ENCODE results near the gene DYRK1A.

- TF ChIP-seq, protein P1, sequence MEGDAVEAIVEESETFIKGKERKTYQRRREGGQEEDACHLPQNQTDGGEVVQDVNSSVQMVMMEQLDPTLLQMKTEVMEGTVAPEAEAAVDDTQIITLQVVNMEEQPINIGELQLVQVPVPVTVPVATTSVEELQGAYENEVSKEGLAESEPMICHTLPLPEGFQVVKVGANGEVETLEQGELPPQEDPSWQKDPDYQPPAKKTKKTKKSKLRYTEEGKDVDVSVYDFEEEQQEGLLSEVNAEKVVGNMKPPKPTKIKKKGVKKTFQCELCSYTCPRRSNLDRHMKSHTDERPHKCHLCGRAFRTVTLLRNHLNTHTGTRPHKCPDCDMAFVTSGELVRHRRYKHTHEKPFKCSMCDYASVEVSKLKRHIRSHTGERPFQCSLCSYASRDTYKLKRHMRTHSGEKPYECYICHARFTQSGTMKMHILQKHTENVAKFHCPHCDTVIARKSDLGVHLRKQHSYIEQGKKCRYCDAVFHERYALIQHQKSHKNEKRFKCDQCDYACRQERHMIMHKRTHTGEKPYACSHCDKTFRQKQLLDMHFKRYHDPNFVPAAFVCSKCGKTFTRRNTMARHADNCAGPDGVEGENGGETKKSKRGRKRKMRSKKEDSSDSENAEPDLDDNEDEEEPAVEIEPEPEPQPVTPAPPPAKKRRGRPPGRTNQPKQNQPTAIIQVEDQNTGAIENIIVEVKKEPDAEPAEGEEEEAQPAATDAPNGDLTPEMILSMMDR (conservative IDR thresholded peaks at IDR 0.05; ENCODE audit: low read length): no peak
- no peak for TF ChIP-seq EZH2phosphoT487 (IDR thresholded peaks at IDR 0.05; ENCODE audit: borderline replicate concordance)
Observed at GRCh38 chr21:37431243-37431642, 64.7 kb downstream of the DYRK1A start.
